ENCODE results near the gene ZFYVE28.

Gene ZFYVE28

GRCh38 chr4:2371765-2372487 is 46.5 kb downstream of the ZFYVE28 start:
- no peak for TF ChIP-seq CTCF (IDR thresholded peaks at IDR 0.05; ENCODE audit: insufficient read depth, low read depth, low read length, missing control alignments)
- DNase-seq (ENCODE audit: low read depth): no peak
- no peak overlapping the region for H3K4me3 ChIP-seq (ENCODE audit: low read length)

- DNase-seq (ENCODE audit: low read depth): no peak
- TF ChIP-seq CTCF (IDR thresholded peaks at IDR 0.05; ENCODE audit: insufficient read depth, low read depth, low read length, missing control alignments): no peak
Measured at GRCh38 chr4:2370597-2371320, 47.7 kb downstream of the ZFYVE28 start.

GRCh38 chr4:2368746-2369437 is 49.6 kb downstream of the ZFYVE28 start:
- no peak for TF ChIP-seq CTCF (IDR thresholded peaks at IDR 0.05; ENCODE audit: insufficient read depth, low read depth, low read length, missing control alignments)
- no peak for DNase-seq (ENCODE audit: low read depth)
- H3K4me3 ChIP-seq (ENCODE audit: low read length): no peak overlapping the region

More at GRCh38 chr4:2370597-2371320, 47.7 kb downstream of the ZFYVE28 start:
- H3K4me3 ChIP-seq (ENCODE audit: low read length): no peak overlapping the region

- no peak for TF ChIP-seq CTCF (IDR thresholded peaks at IDR 0.05; ENCODE audit: insufficient read depth, low read depth, low read length, missing control alignments)
- DNase-seq (ENCODE audit: low read depth): no peak
Measured at GRCh38 chr4:2367626-2368025, 50.8 kb downstream of the ZFYVE28 start.

GRCh38 chr4:2366252-2367192 is 51.9 kb downstream of the ZFYVE28 start:
- TF ChIP-seq CTCF (IDR thresholded peaks at IDR 0.05; ENCODE audit: insufficient read depth, low read depth, low read length, missing control alignments): no peak
- no peak for DNase-seq (ENCODE audit: low read depth)

More at GRCh38 chr4:2367626-2368025, 50.8 kb downstream of the ZFYVE28 start:
- H3K4me3 ChIP-seq (ENCODE audit: low read length): no peak overlapping the region

GRCh38 chr4:2365913-2366210 is 52.6 kb downstream of the ZFYVE28 start:
- no peak overlapping the region for H3K4me3 ChIP-seq (ENCODE audit: low read length)
- DNase-seq (ENCODE audit: low read depth): no peak
- TF ChIP-seq CTCF (IDR thresholded peaks at IDR 0.05; ENCODE audit: insufficient read depth, low read depth, low read length, missing control alignments): no peak

More at GRCh38 chr4:2366252-2367192, 51.9 kb downstream of the ZFYVE28 start:
- H3K4me3 ChIP-seq (ENCODE audit: low read length): no peak overlapping the region
